ENCODE data around the gene DEPDC7.
A peak's percentile ranks its signal among the peaks of the same experiment; 100 is the strongest.
"Not testable (repeated sequence)": the region's sequence is repeated elsewhere in the genome, so short reads cannot be mapped to it uniquely, and the experiment has no call there.

Gene DEPDC7

GRCh38 chr11:33015621-33016551 is at the start of gene DEPDC7:
TSS of gene DEPDC7 (plus strand) at chr11:33015878. CDS start at chr11:33015956, 78 bp downstream.
- peak; percentile 89 for DNase-seq (ENCODE audit: low spot score)
- in situ Hi-C loops (cut with MboI; ENCODE audit: low sequenced_read_pairs, unreplicated experiment), result no loop called here
- TF ChIP-seq CTCF (IDR thresholded peaks at IDR 0.05; ENCODE audit: borderline replicate concordance, control extremely low read depth, extremely low read depth, insufficient read depth, missing control alignments), result no peak

- TF ChIP-seq CTCF (IDR thresholded peaks at IDR 0.05; ENCODE audit: borderline replicate concordance, control extremely low read depth, extremely low read depth, insufficient read depth, missing control alignments), result no peak
- in situ Hi-C loops (cut with MboI; ENCODE audit: low sequenced_read_pairs, unreplicated experiment), result loop anchor here (25.0 kb wide), 1 partner anchor 369 kb away; no protein-coding TSS in a partner anchor
- no peak for DNase-seq (ENCODE audit: low spot score)
Observed at GRCh38 chr11:32968541-32968940, 47.1 kb upstream of the DEPDC7 start.

GRCh38 chr11:32972233-32972632 is 43.4 kb upstream of the DEPDC7 start:
- DNase-seq (ENCODE audit: low spot score), result not testable (repeated sequence)
- in situ Hi-C loops (cut with MboI; ENCODE audit: low sequenced_read_pairs, unreplicated experiment), result loop anchor here (25.0 kb wide), 1 partner anchor 365 kb away; no protein-coding TSS in a partner anchor

GRCh38 chr11:32972781-32973180 is 42.9 kb upstream of the DEPDC7 start:
- in situ Hi-C loops (cut with MboI; ENCODE audit: low sequenced_read_pairs, unreplicated experiment), result loop anchor here (25.0 kb wide), 1 partner anchor 365 kb away; no protein-coding TSS in a partner anchor
- DNase-seq (ENCODE audit: low spot score), result no peak
- TF ChIP-seq CTCF (IDR thresholded peaks at IDR 0.05; ENCODE audit: borderline replicate concordance, control extremely low read depth, extremely low read depth, insufficient read depth, missing control alignments), result no peak

GRCh38 chr11:32982626-32983025 is 33.1 kb upstream of the DEPDC7 start:
- no peak for DNase-seq (ENCODE audit: low spot score)
- in situ Hi-C loops (cut with MboI; ENCODE audit: low sequenced_read_pairs, unreplicated experiment), result no loop called here
- TF ChIP-seq CTCF (IDR thresholded peaks at IDR 0.05; ENCODE audit: borderline replicate concordance, control extremely low read depth, extremely low read depth, insufficient read depth, missing control alignments), result no peak

GRCh38 chr11:32983506-32983905 is 32.2 kb upstream of the DEPDC7 start:
- no peak for DNase-seq (ENCODE audit: low spot score)
- in situ Hi-C loops (cut with MboI; ENCODE audit: low sequenced_read_pairs, unreplicated experiment), result no loop called here
- TF ChIP-seq CTCF (IDR thresholded peaks at IDR 0.05; ENCODE audit: borderline replicate concordance, control extremely low read depth, extremely low read depth, insufficient read depth, missing control alignments), result no peak

GRCh38 chr11:32985600-32985999 is 30.1 kb upstream of the DEPDC7 start:
- in situ Hi-C loops (cut with MboI; ENCODE audit: low sequenced_read_pairs, unreplicated experiment), result no loop called here
- no peak for TF ChIP-seq CTCF (IDR thresholded peaks at IDR 0.05; ENCODE audit: borderline replicate concordance, control extremely low read depth, extremely low read depth, insufficient read depth, missing control alignments)
- DNase-seq (ENCODE audit: low spot score), result no peak

Data from GM13976 (cell line).